ENCODE data around the gene OSBPL2.

OSBPL2 gene

GRCh38 chr20:62308102-62308822, 69.9 kb downstream of the OSBPL2 start:
- no peak for DNase-seq (ENCODE audit: low read depth in 1 of 2, low spot score in 1 of 2)

GRCh38 chr20:62309198-62309944, 71.0 kb downstream of the OSBPL2 start:
- DNase-seq (ENCODE audit: low read depth in 1 of 2, low spot score in 1 of 2), result no peak

- DNase-seq (ENCODE audit: low read depth in 1 of 2, low spot score in 1 of 2), result no peak
Observed at GRCh38 chr20:62309947-62310756, 71.8 kb downstream of the OSBPL2 start.

GRCh38 chr20:62310757-62311121, 72.4 kb downstream of the OSBPL2 start:
- DNase-seq (ENCODE audit: low read depth in 1 of 2, low spot score in 1 of 2), result no peak

GRCh38 chr20:62311150-62311549, 72.8 kb downstream of the OSBPL2 start:
- DNase-seq (ENCODE audit: low read depth in 1 of 2, low spot score in 1 of 2), result no peak

- DNase-seq (ENCODE audit: low read depth in 1 of 2, low spot score in 1 of 2), result no peak
Observed at GRCh38 chr20:62311832-62312661, 73.7 kb downstream of the OSBPL2 start.

GRCh38 chr20:62312662-62312977, 74.3 kb downstream of the OSBPL2 start:
- no peak for DNase-seq (ENCODE audit: low read depth in 1 of 2, low spot score in 1 of 2)

GRCh38 chr20:62313021-62313420, 74.7 kb downstream of the OSBPL2 start:
- no peak for DNase-seq (ENCODE audit: low read depth in 1 of 2, low spot score in 1 of 2)

GRCh38 chr20:62313460-62314338, 75.4 kb downstream of the OSBPL2 start:
- no peak for DNase-seq (ENCODE audit: low read depth in 1 of 2, low spot score in 1 of 2)

- no peak for DNase-seq (ENCODE audit: low read depth in 1 of 2, low spot score in 1 of 2)
Observed at GRCh38 chr20:62314339-62314638, 76.0 kb downstream of the OSBPL2 start.

GRCh38 chr20:62314711-62315302, 76.5 kb downstream of the OSBPL2 start:
- no peak for DNase-seq (ENCODE audit: low read depth in 1 of 2, low spot score in 1 of 2)

- DNase-seq (ENCODE audit: low read depth in 1 of 2, low spot score in 1 of 2), result no peak
Observed at GRCh38 chr20:62315773-62316172, 77.5 kb downstream of the OSBPL2 start.

GRCh38 chr20:62316331-62317166, 78.2 kb downstream of the OSBPL2 start:
- no peak for DNase-seq (ENCODE audit: low read depth in 1 of 2, low spot score in 1 of 2)

GRCh38 chr20:62317167-62317655, 78.9 kb downstream of the OSBPL2 start:
- no peak for DNase-seq (ENCODE audit: low read depth in 1 of 2, low spot score in 1 of 2)

- DNase-seq (ENCODE audit: low read depth in 1 of 2, low spot score in 1 of 2), result no peak
Observed at GRCh38 chr20:62318400-62319345, 80.4 kb downstream of the OSBPL2 start.

- DNase-seq (ENCODE audit: low read depth in 1 of 2, low spot score in 1 of 2), result no peak
Observed at GRCh38 chr20:62319346-62319909, 81.1 kb downstream of the OSBPL2 start.

- no peak for DNase-seq (ENCODE audit: low read depth in 1 of 2, low spot score in 1 of 2)
Observed at GRCh38 chr20:62320581-62321354, 82.4 kb downstream of the OSBPL2 start.

Measured in activated T-helper 1 cell treated with anti-CD3 and anti-CD28 coated beads, Interleukin-2, amount 50 U/mL, for 16 hours (primary cell).